ENCODE measurements around the gene DENND2D.

DNA sequence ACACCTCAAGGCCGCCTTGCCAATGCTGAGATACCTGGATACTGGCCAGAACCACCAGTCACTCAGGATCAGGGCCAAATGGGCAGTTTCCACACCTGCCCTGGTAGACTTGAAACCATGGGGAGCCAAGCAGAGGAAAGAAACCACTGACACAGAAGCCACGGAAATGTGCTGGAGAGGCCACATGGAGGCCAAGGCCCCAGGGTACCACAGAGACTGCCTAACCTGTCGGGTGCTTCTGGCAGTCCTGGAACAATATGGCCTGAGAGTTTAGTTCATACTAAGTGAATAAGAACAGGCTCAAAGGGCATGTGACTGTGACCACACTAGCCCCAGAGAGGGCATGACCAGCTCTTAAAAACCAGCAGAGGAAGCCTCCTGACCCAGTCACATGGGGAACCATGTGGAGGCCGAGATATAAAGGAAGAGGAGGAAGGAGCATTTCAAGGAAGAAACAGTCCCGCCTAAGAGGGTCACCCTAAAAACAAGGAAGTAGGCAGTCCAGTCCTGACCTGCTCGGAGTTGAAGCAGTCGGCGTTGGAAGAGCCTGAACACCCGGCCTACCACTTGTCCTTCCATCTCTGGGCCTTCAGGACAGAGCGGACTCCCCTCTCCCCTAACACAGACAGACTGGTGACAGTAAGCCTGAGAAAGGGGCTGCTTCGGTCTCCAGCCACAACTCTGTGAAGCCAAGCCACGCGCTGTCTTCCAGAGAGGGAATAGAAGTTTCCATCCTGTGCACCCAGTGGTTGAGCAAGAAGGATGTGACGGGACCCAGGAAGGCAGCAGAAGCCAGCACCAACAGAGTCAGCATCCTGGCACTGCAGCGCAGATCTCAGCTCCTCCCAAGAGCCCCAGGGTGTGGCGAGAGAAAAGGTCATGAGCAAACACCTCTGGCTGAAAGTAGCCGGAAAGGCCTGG lies at the start of gene DENND2D:
- TF ChIP-seq YY1 (IDR thresholded peaks at IDR 0.05; ENCODE audit: insufficient read depth, insufficient read length) (no peak), SUZ12 (IDR thresholded peaks at IDR 0.05; ENCODE audit: extremely low read depth, insufficient read depth, insufficient read length) (no peak)

All from NT2/D1 (cell line).